ENCODE measurements around the gene PLAC1. TPM values are rescaled to one million over a fixed set of nuclear protein-coding genes. Genes with fewer than 3 reads are reported as not detected.

PLAC1 gene
- total RNA-seq, 2 donors from 2014 or later, result not detected

- no peak for DNase-seq (ENCODE audit: low spot score)
- TF ChIP-seq CTCF (IDR thresholded peaks at IDR 0.05), result no peak
- H3K4me1 ChIP-seq, result no peaks in the 10 kb centered on the region
- no peak overlapping the region for H3K27ac ChIP-seq
- no peaks in the 10 kb centered on the region for H3K36me3 ChIP-seq
- no peaks in the 10 kb centered on the region for H3K9me3 ChIP-seq
- H3K27me3 ChIP-seq, result no peaks in the 10 kb centered on the region
- H3K4me3 ChIP-seq, result no peak overlapping the region
Measured at GRCh38 chrX:134526399-134526798, 131.9 kb downstream of the PLAC1 start.

GRCh38 chrX:134525086-134525792 is 133.0 kb downstream of the PLAC1 start:
- H3K9me3 ChIP-seq, result no peaks in the 10 kb centered on the region
- no peak for TF ChIP-seq CTCF (IDR thresholded peaks at IDR 0.05)
- no peaks in the 10 kb centered on the region for H3K27me3 ChIP-seq
- H3K27ac ChIP-seq, result no peak overlapping the region
- no peak for DNase-seq (ENCODE audit: low spot score)
- no peaks in the 10 kb centered on the region for H3K4me1 ChIP-seq
- H3K36me3 ChIP-seq, result no peaks in the 10 kb centered on the region
- H3K4me3 ChIP-seq, result no peak overlapping the region

- no peak for TF ChIP-seq CTCF (IDR thresholded peaks at IDR 0.05)
Measured at GRCh38 chrX:134524181-134524580, 134.1 kb downstream of the PLAC1 start.

GRCh38 chrX:134520860-134521390 is 137.3 kb downstream of the PLAC1 start:
- no peak overlapping the region for H3K4me3 ChIP-seq
- no peaks in the 10 kb centered on the region for H3K4me1 ChIP-seq
- H3K27me3 ChIP-seq, result no peaks in the 10 kb centered on the region
- peak in 1 of 2 donors; percentile 66 for TF ChIP-seq CTCF (IDR thresholded peaks at IDR 0.05)
- no peaks in the 10 kb centered on the region for H3K9me3 ChIP-seq
- H3K36me3 ChIP-seq, result no peaks in the 10 kb centered on the region
- no peak for DNase-seq (ENCODE audit: low spot score)
- no peak overlapping the region for H3K27ac ChIP-seq

More at GRCh38 chrX:134524181-134524580, 134.1 kb downstream of the PLAC1 start:
- no peak overlapping the region for H3K27ac ChIP-seq
- H3K27me3 ChIP-seq, result no peaks in the 10 kb centered on the region
- H3K36me3 ChIP-seq, result no peaks in the 10 kb centered on the region
- no peak for DNase-seq (ENCODE audit: low spot score)
- H3K4me1 ChIP-seq, result no peaks in the 10 kb centered on the region
- no peak overlapping the region for H3K4me3 ChIP-seq
- H3K9me3 ChIP-seq, result no peaks in the 10 kb centered on the region

MicroRNAs encoded within 50 kb of the gene (microRNA counts, 767-probe panel; counts per million panel counts)
- microRNA hsa-miR-424-5p (0 to 697 counts per million in 2 donors), microRNA hsa-miR-450a-5p (0 to 3,263 counts per million in 2 donors), microRNA hsa-miR-450b-3p (0 to 1,434 counts per million in 2 donors), microRNA hsa-miR-450b-5p (0 to 1,627 counts per million in 2 donors), microRNA hsa-miR-503 (0 to 2,286 counts per million in 2 donors), microRNA hsa-miR-542-3p (0 to 2,054 counts per million in 2 donors), microRNA hsa-miR-542-5p (2,395 to 4,509 counts per million in 2 donors)

Small RNA genes lying within 50 kb of the gene (microRNA-seq; reads per million reads assigned to microRNA genes)
- gene MIR424 (ENCODE audit: borderline number of aligned reads in 2 of 2, borderline replicate concordance in 1 of 2), result 3,478 to 7,290 reads per million in 2 donors
- gene MIR450A1 (ENCODE audit: borderline number of aligned reads in 2 of 2, borderline replicate concordance in 1 of 2), result 0.71 to 14.1 reads per million in 2 donors
- gene MIR450A2 (ENCODE audit: borderline number of aligned reads in 2 of 2, borderline replicate concordance in 1 of 2), result 5.0 to 22.6 reads per million in 2 donors
- 2.8 to 7.1 reads per million in 2 donors for gene MIR450B (ENCODE audit: borderline number of aligned reads in 2 of 2, borderline replicate concordance in 1 of 2)
- gene MIR503 (ENCODE audit: borderline number of aligned reads in 2 of 2, borderline replicate concordance in 1 of 2), result 22.7 to 50.2 reads per million in 2 donors
- gene MIR542 (ENCODE audit: borderline number of aligned reads in 2 of 2, borderline replicate concordance in 1 of 2), result 20.5 to 103 reads per million in 2 donors

Other genes starting within 250 kb of the PLAC1 start
- gene HPRT1, start 198.3 kb downstream of the PLAC1 start, total RNA-seq, result 1 to 10 TPM; 6.6 to 9.6 TPM
- gene PABIR2, start 138.7 kb upstream of the PLAC1 start, total RNA-seq, result 10 to 100 TPM; 10.7 to 12.6 TPM

All from right atrium auricular region (tissue), 2 donors.